WI38 (cell line): ENCODE data around the gene AHDC1.

Source experiments
- H3K4me3 ChIP-seq: 2 replicates; pipeline ENCODE4 v1.5.1; 2011; ENCODE audit warnings: low read depth, mild to moderate bottlenecking, control low read depth, low read length
- TF ChIP-seq, protein P1 (sequence below): IDR thresholded peaks from 2 replicates; pipeline ENCODE4 v1.5.1; 2012; ENCODE audit warnings: low read depth, mild to moderate bottlenecking, control low read depth, low read length

The AHDC1 gene

DNA sequence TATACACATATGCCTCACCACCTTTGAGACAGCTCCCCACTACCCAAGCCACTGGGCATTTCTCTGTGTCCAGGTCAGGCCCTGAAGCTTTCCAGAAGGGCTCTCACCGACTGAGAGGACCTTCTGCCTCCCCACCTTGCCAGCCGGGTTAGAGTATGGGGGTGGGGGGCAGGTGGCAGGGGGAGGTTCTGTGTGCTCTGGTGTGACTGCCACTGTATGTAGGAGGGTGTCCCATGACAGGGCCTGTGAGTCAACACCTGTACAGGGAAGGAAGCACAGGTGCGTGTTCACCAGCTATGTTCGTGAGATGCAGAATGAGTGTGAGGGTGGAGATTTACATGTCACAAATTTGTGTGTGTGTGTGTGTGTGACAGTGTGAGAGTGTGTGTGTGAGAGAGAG is 7.0 kb downstream of the AHDC1 start:
- TF ChIP-seq, protein P1, sequence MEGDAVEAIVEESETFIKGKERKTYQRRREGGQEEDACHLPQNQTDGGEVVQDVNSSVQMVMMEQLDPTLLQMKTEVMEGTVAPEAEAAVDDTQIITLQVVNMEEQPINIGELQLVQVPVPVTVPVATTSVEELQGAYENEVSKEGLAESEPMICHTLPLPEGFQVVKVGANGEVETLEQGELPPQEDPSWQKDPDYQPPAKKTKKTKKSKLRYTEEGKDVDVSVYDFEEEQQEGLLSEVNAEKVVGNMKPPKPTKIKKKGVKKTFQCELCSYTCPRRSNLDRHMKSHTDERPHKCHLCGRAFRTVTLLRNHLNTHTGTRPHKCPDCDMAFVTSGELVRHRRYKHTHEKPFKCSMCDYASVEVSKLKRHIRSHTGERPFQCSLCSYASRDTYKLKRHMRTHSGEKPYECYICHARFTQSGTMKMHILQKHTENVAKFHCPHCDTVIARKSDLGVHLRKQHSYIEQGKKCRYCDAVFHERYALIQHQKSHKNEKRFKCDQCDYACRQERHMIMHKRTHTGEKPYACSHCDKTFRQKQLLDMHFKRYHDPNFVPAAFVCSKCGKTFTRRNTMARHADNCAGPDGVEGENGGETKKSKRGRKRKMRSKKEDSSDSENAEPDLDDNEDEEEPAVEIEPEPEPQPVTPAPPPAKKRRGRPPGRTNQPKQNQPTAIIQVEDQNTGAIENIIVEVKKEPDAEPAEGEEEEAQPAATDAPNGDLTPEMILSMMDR = no peak
- H3K4me3 ChIP-seq = no peak overlapping the region

DNA sequence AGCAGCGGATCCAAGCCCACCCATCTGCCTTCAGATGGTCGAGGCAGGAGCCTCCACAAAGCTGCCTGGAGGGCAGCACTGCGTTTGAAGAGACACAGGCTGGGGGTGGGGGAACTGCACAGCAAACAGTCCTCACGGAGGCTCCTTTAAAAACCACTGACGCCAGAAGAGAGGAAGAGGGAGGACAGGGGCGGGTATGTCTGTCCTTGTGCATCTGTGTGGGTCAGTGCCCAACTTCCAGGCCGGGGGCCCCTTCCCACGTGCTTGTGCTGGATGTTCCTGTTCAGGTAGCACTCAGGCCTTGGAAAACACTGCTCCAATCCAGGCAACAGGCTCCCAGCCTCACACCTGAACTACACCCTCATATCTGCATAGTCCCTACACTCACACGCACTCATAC is 7.7 kb downstream of the AHDC1 start:
- TF ChIP-seq, protein P1 = no peak
- no peak overlapping the region for H3K4me3 ChIP-seq

DNA sequence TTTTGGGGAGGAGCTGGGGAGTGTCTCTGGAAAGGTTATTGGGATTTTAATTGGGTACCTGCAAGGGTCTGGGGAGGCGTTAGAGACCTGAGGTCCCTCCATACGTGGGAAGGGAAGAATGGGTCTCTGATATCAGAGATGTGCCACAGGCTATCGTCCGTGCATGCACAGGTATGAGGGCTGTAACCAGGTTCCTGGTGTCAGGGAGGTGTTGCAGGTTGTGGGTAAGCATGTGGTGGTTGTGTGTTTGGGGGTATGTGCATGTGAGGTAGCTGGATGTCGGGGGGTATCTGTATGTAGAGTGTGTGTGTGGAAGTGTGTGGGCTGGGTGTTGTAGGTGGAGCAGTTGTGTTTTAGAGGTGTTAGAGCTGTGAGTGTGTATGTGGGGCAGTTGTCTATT is 8.3 kb downstream of the AHDC1 start:
- no peak overlapping the region for H3K4me3 ChIP-seq
- TF ChIP-seq, protein P1 = no peak

DNA sequence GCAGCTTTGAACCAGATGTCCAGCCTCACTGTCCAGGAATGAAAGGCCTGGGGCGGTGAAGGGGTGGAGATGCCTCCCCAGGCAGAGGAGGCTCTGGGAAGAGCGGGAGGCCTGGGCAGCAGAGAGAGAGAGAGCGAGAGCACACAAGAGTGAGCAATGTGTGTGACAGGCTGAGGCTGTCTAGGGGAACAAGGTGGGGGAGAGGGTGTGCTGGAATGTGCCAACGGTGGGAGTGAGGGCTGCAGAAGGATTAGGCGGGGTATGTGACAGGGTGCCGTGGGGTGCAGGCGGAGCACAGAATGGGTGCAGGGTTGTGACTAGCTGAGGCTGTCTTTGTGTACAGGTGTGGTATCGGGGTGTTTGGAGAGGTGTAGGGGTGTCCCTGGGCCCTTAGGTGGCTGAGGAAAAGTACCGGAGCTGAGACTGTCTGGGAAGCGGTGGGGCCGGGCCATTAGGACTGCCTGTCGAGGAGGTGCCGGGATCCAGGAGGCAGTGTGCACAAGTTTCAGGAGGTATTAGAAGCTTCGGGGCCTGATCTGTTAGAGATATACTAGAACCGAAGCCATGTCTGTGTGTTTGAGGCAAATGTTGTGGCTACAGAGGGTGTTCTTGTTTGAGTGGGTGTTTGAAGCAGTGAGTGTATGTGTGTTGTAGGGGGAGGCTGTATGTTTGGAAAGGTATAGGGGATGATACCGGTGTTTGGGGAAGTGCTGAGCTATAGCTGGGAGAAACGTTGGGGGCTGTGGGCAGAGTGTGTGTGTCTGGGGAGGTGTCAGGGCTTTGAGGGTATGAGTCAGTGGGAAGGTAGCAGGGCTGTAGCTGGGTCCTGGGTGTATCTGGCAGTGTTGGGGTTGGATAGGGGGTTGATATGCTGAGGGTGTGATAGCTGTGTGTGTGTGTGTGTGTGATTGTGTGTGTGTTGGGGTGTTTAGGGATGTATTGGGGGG is 9.1 kb downstream of the AHDC1 start:
- no peak overlapping the region for H3K4me3 ChIP-seq
- TF ChIP-seq, protein P1 = no peak

DNA sequence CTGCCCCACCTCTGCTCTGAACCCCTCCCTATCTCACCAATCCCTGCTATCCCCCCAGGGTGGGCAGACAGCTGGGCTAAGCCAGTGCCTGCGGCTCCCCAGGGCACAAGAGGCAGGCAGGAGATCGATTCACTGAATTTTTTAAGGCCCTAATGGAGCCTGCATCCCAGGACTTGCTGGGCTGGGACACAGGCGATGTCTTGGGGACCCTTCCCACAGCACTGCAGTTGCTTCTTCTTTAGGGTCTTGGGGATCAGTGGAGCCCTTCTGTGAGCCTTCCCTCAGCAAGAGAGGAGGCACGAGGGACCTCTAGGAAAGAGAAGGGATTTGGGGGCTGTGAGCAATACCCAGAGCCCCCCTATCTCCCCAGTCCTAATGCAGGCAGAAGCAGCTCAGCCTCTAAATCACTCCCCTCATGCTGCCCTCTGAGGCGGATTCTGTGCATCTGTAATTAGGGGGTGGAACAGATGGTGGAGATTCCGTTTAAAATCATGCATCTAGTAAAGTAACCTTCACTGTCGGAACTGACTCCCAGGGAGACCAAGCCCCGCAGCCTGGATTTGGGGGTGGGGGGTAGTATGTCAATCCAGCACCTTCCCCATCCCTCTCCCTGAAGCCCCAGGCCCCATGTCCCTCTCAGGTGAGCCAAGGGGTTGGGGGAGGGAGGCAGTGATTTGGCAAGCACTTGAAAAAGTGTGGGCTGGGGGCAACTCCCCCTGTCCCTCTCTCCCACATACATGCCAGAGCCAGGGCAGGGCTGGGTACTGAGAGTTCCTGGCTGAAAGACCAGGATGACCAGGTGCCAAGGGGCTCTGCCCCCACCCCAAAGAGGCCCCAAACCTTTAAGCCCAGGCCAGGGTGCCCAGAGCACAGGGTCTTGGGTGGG is 10.0 kb downstream of the AHDC1 start:
- TF ChIP-seq, protein P1 = no peak
- H3K4me3 ChIP-seq = no peak overlapping the region

DNA sequence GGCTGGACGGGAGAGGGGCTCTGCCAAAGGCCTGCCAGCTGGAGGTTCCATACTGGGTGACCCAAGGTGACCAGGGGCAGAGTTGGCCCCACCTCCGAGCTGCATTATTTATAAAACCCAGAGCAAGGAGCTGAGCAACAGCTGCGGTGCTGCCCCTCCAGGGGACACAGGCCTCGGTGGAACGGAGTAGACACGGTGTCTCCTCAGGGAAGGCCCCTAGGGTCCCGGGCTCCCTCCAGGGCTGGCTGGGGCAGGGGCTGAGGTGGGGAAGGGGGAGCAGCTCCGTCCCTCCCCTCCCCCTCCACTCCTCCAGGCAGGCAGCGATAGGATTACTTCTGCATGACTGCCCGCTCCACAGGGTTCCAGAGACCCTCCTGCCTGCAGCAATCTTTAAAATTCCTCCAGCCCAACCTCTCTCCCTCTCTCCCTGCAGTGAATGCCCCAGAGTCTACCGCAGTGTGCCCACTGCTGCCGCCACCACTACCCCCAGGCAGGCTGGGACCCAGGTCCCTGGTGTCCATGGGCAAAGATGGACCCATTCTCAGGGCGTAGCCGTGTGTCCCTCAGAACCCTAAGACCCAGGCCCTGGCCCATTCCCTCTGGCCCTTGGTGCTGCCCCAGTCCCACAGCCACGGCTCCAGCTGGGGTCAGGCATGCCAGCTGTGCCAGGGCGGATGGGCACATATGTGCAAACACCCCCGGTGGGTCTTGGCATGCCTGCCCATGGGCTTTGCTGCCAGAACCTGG is 10.8 kb downstream of the AHDC1 start:
- no peak overlapping the region for H3K4me3 ChIP-seq
- TF ChIP-seq, protein P1 = no peak
